ENCODE results near the gene HARS1. TPM values are rescaled to one million over a fixed set of nuclear protein-coding genes. Genes with fewer than 3 reads are reported as not detected.
A peak's percentile ranks its signal among the peaks of the same experiment; 100 is the strongest.

Gene HARS1
- total and polyA plus RNA-seq, 2 of the 13 experiments (the other 11 are each of a cell fraction or from before 2014, with no cell fraction given): 36.9 to 66.2 TPM

DNA sequence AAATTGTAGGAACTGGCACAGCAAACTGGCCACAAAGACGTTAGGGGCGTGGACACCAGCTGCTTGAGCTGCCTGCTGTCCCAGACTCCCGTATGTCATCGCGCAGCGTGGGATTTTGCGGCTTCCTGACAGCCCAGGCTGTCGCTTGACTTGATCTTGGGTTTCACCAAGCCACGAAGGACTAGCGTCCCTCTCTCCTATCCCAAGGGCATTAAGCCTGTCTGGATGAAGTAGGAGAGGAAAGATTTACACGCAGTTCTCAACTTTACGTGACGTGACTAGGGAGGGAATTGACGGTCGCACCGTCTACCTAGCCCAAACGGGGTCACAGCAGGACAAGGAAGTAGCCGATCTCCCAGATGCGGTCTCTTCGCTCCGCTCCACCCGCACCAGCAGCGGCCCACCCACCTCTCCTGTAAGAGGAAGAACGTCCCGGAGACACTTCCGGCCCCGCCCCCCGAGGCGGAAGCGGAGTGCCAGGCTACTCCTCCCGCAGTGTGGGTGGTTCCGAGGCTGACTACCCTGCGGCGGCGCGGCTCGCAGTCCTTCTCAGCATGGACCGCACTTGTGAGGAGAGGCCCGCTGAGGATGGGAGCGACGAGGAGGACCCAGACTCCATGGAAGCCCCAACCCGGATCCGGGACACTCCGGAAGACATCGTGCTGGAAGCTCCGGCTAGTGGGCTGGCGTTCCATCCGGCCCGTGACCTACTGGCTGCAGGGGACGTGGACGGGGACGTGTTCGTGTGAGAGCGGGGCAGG, 26.6 kb downstream of the HARS1 start, which contains the start of gene WDR55 (continued):
- no peak for TF ChIP-seq SMARCE1 (IDR thresholded peaks at IDR 0.05; ENCODE audit: borderline replicate concordance)
- TF ChIP-seq, protein P1, sequence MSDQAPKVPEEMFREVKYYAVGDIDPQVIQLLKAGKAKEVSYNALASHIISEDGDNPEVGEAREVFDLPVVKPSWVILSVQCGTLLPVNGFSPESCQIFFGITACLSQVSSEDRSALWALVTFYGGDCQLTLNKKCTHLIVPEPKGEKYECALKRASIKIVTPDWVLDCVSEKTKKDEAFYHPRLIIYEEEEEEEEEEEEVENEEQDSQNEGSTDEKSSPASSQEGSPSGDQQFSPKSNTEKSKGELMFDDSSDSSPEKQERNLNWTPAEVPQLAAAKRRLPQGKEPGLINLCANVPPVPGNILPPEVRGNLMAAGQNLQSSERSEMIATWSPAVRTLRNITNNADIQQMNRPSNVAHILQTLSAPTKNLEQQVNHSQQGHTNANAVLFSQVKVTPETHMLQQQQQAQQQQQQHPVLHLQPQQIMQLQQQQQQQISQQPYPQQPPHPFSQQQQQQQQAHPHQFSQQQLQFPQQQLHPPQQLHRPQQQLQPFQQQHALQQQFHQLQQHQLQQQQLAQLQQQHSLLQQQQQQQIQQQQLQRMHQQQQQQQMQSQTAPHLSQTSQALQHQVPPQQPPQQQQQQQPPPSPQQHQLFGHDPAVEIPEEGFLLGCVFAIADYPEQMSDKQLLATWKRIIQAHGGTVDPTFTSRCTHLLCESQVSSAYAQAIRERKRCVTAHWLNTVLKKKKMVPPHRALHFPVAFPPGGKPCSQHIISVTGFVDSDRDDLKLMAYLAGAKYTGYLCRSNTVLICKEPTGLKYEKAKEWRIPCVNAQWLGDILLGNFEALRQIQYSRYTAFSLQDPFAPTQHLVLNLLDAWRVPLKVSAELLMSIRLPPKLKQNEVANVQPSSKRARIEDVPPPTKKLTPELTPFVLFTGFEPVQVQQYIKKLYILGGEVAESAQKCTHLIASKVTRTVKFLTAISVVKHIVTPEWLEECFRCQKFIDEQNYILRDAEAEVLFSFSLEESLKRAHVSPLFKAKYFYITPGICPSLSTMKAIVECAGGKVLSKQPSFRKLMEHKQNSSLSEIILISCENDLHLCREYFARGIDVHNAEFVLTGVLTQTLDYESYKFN (CRISPR knock-in tag; conservative IDR thresholded peaks at IDR 0.05): peak; percentile 64; the same call in 1 of the 2 replicates
- TF ChIP-seq, protein P2, sequence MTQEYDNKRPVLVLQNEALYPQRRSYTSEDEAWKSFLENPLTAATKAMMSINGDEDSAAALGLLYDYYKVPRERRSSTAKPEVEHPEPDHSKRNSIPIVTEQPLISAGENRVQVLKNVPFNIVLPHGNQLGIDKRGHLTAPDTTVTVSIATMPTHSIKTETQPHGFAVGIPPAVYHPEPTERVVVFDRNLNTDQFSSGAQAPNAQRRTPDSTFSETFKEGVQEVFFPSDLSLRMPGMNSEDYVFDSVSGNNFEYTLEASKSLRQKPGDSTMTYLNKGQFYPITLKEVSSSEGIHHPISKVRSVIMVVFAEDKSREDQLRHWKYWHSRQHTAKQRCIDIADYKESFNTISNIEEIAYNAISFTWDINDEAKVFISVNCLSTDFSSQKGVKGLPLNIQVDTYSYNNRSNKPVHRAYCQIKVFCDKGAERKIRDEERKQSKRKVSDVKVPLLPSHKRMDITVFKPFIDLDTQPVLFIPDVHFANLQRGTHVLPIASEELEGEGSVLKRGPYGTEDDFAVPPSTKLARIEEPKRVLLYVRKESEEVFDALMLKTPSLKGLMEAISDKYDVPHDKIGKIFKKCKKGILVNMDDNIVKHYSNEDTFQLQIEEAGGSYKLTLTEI (CRISPR knock-in tag; conservative IDR thresholded peaks at IDR 0.05): no peak
- no peak for TF ChIP-seq ZNF7 (CRISPR knock-in tag; IDR thresholded peaks at IDR 0.05)
- TF ChIP-seq SRY (CRISPR knock-in tag; IDR thresholded peaks at IDR 0.05): no peak; the same call in 1 of the 2 replicates
- TF ChIP-seq ZNF121 (CRISPR knock-in tag; IDR thresholded peaks at IDR 0.05): peak; percentile 35; the same call in 1 of the 2 replicates
- TF ChIP-seq RBM39 (IDR thresholded peaks at IDR 0.05; ENCODE audit: low read depth, low read length, poor library complexity, severe bottlenecking): peak; percentile 69
- TF ChIP-seq, protein P3, sequence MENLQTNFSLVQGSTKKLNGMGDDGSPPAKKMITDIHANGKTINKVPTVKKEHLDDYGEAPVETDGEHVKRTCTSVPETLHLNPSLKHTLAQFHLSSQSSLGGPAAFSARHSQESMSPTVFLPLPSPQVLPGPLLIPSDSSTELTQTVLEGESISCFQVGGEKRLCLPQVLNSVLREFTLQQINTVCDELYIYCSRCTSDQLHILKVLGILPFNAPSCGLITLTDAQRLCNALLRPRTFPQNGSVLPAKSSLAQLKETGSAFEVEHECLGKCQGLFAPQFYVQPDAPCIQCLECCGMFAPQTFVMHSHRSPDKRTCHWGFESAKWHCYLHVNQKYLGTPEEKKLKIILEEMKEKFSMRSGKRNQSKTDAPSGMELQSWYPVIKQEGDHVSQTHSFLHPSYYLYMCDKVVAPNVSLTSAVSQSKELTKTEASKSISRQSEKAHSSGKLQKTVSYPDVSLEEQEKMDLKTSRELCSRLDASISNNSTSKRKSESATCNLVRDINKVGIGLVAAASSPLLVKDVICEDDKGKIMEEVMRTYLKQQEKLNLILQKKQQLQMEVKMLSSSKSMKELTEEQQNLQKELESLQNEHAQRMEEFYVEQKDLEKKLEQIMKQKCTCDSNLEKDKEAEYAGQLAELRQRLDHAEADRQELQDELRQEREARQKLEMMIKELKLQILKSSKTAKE (CRISPR knock-in tag; IDR thresholded peaks at IDR 0.05; ENCODE audit: borderline replicate concordance): 0 out of 2 replicates have a peak, but pooled peaks have one; percentile 61
- TF ChIP-seq, protein P4, sequence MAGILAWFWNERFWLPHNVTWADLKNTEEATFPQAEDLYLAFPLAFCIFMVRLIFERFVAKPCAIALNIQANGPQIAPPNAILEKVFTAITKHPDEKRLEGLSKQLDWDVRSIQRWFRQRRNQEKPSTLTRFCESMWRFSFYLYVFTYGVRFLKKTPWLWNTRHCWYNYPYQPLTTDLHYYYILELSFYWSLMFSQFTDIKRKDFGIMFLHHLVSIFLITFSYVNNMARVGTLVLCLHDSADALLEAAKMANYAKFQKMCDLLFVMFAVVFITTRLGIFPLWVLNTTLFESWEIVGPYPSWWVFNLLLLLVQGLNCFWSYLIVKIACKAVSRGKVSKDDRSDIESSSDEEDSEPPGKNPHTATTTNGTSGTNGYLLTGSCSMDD (CRISPR knock-in tag; IDR thresholded peaks at IDR 0.05): no peak
- 0 out of 2 replicates have a peak, but pooled peaks have one; percentile 29 for TF ChIP-seq CAMTA2 (CRISPR knock-in tag; IDR thresholded peaks at IDR 0.05; ENCODE audit: borderline replicate concordance)
- TF ChIP-seq, protein P5, sequence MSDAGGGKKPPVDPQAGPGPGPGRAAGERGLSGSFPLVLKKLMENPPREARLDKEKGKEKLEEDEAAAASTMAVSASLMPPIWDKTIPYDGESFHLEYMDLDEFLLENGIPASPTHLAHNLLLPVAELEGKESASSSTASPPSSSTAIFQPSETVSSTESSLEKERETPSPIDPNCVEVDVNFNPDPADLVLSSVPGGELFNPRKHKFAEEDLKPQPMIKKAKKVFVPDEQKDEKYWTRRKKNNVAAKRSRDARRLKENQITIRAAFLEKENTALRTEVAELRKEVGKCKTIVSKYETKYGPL (CRISPR knock-in tag; IDR thresholded peaks at IDR 0.05): no peak
- no peak for TF ChIP-seq SRSF4 (IDR thresholded peaks at IDR 0.05; ENCODE audit: low read depth, low read length, poor library complexity, severe bottlenecking)
- no peak for TF ChIP-seq ZSCAN12 (CRISPR knock-in tag; IDR thresholded peaks at IDR 0.05)
